Activated CD8-positive, alpha-beta memory T cell treated with anti-CD3 and anti-CD28 coated beads for 36 hours (primary cell): Measurements from ENCODE around the gene SYT6. TPM values are rescaled to one million over a fixed set of nuclear protein-coding genes. Genes with fewer than 3 reads are reported as not detected.

Source experiments
- CTCF ChIA-PET: fragments of 350-600 bp; sonication (Branson Sonifier 250); formaldehyde crosslinking; loops from one replicate; lab custom pipeline; 2021; ENCODE audit warnings: antibody characterized with exemption; lab: Charles Lee
- POLR2A ChIA-PET: fragments of 350-600 bp; sonication (Branson Sonifier 250); formaldehyde crosslinking; loops from one replicate; lab custom pipeline; 2021; ENCODE audit warnings: antibody characterized with exemption; lab: Charles Lee
- total RNA-seq, 2 experiments: library from RNA; stranded (reverse); gene quantifications; one replicate each; pipeline ENCODE4 v1.2.3, GENCODE V29; 2021

SYT6 gene
- total RNA-seq, 2 experiments from 2014 or later = not detected

DNA sequence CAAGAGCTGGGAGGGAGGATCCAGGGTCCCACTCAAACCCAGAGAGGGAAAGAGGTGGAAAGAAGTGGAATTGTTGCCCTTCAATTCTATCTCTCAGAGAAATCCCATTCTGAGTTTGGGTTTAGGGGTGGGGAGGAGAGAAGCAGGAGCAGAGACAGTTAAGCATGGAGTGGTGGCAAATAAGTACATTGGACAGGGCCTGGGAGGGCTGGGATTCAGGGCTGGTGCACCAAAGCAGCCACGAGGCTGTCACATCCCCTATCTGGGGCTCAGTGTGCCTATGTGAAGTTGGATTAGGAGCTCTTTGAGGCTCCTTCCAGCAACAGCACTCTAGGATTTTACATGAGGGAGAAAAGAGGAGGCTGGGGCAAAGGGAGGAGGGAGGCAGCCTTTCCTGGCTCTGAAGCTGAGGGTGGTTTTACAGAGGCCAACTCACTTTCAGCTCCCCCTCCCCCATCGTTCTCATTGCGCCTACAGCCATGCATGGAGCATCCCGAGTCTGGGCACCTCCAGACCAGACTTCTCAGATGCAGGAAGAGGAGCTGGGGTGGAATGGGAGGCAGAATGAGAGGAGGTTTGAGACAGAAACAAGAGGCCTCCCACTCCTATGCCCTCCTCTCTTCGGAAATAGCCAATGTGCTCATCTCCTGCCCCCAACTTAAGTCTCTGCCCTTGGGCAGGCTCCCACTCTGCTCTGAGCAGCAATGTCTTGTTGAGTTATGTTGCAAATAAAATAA is 3.0 kb upstream of the SYT6 start:
- CTCF ChIA-PET = no interaction called here
- POLR2A ChIA-PET = interaction anchor here (0.5 kb wide), 1 partner anchor 1613 kb away, joined by 6 read pairs; no protein-coding TSS in a partner anchor

DNA sequence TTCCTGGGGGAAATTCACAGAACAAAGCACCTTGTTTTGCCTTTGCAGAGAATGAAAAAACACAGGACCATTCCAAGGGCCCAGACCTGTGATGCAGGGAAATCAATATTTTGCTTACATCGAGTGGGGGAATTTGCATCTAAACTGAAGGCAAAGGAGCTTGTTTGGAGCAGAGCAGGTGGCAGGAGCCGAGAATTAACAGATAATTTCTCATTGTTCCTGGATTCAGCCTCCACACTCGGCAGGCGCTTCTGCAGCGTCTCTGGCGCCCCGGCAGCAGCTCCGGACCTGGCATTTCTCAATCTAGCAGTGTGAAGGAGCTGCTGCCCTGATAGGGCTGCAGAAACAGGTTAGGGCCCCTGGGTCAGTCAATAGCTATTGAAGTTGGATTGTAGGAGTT is 2.0 kb upstream of the SYT6 start:
- CTCF ChIA-PET = no interaction called here

DNA sequence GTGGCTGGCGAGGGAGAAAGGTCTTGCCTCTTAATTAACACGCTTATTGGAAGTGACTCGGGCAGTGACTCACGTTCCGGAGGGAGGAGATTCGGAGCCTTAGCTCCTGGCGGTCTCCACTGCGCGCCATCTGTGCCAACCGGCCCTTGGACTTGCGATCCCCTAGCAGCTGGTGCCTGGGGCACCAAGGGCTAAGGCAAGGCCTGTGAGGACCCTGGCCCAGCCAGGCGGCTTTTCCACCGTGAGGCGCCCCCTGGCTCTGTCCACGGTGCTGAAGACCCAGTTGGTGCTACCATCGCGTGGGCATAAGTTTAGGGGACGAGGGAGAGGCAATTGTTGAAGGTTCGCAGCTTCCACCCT is 1.3 kb upstream of the SYT6 start:
- POLR2A ChIA-PET = no interaction called here
- CTCF ChIA-PET = interaction anchor here (0.7 kb wide), 1 partner anchor 128 kb away, joined by 3 read pairs; no protein-coding TSS in a partner anchor

More for the DNA sequence above, 2.0 kb upstream of the SYT6 start:
- POLR2A ChIA-PET = no interaction called here

DNA sequence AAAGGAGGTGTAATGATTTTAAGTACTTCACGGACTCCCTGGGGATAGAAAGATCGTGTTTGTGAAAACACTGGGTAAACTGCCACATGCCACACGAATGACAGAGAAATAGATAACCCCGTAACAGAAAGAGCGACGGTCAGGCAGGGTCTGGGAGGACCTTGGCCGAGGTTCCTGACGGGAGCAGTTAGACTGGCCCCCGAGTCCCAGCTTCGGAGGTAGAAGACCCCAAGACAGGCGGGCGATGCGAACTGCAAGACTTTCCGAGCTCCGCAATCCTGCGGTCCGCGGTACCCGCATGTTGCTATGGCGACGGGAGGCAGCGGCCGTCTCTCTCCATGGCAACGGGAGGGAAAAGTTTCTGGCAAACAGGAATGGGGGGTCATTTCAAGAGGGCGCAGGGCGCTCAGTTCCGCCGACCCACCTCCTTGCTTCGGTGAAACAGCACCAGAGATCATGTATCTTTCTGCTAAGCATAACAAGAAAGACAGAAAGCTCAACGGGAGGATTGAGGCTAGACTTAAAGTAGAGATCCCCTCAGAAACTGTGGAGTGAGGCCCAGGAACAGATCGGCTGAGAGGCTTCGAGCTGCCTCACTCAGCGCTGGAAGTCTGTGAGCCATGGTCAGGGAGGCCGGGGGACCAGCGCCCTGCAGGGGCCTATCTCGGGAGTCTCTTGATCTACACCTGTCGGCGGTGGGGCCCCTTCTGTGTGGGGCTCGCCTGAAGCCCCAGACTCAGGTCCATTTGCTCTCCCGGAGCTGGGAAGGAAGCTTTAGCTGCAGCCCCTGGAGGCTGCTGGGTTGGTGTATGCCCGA is 685 bp upstream of the SYT6 start:
- POLR2A ChIA-PET = interaction anchor here (0.6 kb wide), 1 partner anchor 202 kb away, joined by 6 read pairs; no protein-coding TSS in a partner anchor
- CTCF ChIA-PET = interaction anchor here (0.7 kb wide), 2 partner anchors 9 to 128 kb away, joined by 3 to 4 read pairs; no protein-coding TSS in a partner anchor

DNA sequence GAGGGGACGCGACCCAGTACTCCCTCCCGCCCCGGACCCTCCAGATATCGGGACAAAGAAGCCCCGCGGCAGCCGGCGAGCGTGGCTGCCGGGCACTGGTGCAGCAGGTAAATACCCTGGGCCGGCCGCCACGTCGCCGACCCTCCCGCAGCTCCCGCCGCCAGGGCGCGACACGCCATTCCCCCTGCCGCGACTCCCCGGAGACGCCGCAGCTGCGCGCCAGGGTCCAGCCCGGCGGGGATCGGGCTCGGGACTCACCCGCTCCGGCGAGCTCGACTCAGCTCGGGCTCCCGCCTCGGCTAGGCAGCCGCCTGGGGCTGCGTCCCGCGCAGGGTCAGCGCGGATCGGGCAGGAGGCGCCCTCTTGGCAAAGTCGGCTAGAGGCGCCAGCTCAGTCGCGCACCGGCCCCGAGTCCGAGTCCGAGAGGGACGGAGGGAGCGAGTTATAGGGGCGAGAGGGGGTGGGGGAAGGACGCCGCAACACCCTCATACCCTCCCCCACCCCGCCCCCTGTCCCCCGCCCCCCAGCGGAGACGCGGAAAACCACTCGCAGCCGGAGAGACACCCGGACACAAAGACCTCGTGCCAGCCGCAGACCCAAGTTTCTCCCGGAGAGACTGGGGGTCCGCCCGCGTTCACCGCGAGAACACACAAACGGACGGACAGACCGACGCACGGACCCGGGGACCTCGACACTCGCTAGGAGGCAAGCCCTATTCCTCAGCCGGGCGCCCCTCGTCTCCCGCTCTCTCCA is 985 bp downstream of the SYT6 start:
- ChIA-PET CTCF (no interaction called here), POLR2A (no interaction called here)

DNA sequence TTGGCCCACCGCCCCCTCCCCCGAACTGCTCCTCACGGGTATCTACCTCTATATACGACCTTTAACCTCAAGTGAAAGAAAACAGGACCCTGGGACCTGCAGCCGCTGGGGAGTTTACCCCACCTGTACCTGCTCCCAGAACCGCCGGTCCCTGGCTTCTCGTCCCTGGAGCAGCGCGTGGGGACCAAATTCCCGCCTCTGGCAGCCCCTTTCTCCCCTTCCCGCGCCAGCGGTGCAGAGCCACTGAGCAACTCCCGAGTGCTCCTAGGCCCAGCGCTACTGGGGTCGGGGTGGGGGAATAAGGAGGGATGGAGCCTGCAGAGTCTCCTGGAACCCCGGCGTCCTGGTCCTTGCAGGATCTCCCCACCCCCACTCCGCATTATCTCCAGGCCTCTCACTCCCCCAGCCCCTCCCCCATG is 1.6 kb downstream of the SYT6 start:
- ChIA-PET CTCF (no interaction called here), POLR2A (no interaction called here)

DNA sequence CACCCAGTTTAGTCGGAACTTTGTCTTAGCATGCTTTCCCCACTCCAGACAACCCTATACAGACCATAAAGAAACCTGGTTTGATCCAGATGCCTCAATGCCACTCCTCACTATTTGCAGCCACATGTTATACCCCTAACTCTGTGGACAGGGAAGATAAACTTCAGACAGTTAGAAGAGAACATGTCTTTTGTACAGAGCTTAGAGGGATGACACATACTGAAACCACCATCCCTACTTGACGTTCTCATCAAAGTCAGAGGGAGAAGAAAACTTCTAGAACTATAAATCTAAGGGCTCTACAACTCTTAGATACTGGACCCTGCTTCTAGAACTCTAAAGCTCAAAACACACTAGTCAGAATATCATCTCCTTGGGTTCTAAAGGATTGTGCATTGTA is 3.7 kb downstream of the SYT6 start:
- POLR2A ChIA-PET = no interaction called here
- CTCF ChIA-PET = no interaction called here

DNA sequence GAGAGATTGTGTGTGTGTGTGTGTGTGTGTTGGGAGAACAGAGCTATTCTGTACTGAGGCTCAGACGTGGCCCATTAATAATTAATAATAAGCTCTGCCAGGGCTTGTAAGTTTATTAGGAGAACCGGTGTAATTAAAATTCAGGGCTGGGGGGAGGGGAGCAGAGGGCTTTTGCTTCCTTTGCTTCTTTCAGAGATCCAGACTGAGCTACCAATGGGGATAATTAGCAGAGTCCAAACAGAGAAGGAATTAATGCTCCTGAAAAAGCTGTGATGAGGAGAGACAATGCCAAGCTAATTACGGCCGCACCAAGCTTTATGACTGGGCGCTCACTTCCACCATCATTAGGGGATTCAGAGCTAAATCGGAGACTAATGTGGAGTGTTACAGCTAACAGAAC is 4.5 kb downstream of the SYT6 start:
- ChIA-PET POLR2A (no interaction called here), CTCF (no interaction called here)

DNA sequence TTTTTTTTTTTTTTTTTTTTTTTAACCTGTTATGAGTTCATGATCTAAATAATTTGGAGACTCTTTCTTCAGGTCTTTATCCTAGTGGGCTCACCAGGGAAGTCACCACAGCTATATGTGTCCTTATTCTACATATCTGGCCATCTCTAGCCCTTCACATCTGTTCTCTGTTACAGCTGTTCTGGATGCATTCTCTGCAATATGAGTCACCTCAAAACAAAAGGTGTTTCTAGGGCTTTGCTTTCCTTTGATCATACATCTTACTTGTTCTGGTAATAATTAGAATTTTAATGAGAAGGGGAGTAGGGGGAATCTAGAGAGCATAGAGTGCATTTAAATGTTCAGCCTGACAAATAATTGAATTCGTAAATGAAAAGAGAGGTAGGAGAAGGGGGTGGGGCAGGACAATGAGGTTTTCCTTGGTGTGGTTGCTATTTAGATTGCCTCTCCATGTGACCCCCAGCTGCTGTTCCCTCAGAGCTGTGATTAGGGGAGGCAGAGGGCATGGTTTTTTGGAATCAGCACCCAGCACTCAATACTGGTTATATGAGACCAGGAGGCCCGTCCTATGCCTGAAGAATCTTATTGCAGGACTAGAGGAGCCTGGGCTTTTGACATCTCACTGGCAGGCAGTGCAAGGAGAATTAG is 8.0 kb downstream of the SYT6 start:
- POLR2A ChIA-PET = no interaction called here
- CTCF ChIA-PET = interaction anchor here (0.7 kb wide), 1 partner anchor 205 kb away, joined by 4 read pairs; no protein-coding TSS in a partner anchor

DNA sequence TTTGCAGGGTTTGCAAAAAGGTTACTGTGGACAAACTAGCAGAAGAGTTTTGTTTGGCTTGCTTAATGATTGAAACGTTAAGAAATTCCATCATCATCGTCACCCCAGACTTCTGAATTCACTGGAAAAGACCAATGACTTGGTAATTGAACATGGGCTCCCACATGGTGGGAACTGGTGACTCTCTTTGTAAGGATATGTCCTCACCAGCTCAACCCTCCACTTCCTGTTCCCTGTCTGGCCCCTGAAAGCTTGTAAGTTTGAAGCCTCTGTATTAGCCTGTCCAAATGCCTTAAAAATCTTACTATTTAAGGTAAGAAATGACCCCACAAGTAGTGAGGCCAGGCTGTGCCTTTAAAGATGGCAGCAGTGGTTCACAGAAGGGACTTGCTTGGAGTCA is 9.7 kb downstream of the SYT6 start:
- POLR2A ChIA-PET = no interaction called here
- CTCF ChIA-PET = no interaction called here

DNA sequence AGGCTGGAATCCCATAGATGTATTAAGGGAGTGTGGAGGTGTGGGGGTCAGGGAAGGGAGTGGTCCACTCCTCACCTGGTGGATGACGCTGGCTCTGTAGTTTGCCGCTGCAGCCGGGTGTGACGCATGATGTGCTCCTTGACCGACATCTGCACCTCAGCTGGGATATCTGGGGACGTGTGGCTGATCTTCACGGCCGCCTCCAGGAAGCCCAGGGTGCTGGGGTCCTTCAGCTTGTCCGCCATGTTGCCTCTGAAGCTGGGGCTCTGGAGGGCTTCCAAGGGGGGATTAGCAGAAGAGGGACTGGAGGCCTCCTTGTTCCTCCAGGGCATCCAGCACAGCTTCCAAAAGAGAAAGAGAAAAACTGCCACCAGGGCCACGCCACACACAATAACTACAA is 14.1 kb downstream of the SYT6 start:
- ChIA-PET POLR2A (no interaction called here), CTCF (no interaction called here)

DNA sequence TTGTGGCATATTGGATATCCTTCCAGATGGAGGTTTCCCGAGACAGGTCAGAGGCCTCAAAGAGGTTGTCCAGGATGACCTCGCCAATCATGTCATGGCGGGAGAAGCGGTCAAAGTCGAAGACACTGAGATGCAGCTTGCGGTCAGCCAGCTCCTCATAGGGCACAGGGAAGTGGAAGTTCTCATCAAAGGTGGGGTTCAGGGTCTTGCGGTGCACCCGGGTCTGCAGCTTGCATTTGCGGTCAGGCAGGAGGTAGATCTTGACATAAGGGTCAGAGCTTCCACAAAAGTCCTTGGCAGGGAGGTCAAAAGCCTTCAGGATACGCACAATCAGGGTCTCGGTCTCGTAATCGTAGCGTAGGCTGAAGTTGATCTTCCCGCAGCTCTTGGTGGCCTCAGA is 16.2 kb downstream of the SYT6 start:
- ChIA-PET POLR2A (no interaction called here), CTCF (no interaction called here)

DNA sequence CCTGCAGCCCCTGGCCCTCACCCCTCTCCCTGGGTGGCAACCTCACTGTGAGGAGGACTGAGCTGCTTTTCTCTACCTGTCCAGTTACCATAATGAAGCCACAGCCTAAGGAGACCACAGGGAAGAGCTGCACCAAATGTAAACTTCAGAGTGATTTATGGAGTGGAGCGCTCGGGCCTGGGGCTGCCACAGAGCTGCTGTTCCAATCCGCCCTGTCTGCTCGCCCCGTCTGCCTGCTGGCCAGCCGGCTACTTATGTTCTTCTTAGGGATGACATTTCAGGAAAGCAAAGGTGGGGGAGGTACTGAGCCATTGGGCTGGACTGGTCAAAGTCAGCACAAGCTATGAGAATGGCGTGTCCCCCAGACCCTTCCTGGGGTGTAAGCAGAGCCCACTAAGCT is 17.9 kb downstream of the SYT6 start:
- CTCF ChIA-PET = no interaction called here
- POLR2A ChIA-PET = no interaction called here

DNA sequence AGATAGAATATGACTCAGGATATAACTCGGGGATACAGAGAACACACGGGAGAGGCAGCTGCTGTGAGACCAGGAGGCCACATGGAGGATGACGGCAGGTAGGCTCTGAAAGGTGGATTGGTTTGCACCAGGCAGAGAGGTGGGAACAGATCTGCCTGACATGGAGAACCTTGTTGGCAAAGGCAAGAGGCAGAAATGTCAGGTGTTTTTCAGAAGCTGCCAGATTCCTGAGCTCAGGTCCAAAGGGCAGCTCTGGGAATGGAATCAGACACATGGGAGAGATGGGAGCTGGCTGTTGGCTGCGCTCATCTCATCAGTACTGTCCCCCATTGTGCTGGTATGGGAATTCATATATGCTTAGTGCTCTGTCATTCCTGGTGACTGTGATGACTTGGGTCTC is 19.2 kb downstream of the SYT6 start:
- CTCF ChIA-PET = no interaction called here
- POLR2A ChIA-PET = no interaction called here

DNA sequence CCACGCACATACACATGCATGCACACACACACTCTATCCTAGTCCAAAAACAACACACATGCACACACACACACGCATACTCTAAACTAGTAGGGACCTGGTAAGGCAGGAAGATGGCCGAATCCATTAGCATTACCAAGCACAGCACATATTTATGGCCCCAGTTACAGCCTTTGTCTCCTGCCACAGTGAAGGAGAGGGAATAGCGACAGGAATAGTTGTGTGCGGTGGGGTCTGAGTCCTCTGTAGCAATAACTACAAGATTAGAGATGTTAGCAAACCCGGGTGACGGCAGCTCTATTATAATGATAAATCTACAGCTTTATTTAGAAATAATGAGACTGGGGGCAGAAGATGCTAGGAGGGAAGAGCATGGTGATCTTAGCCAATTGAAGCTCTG is 20.5 kb downstream of the SYT6 start:
- POLR2A ChIA-PET = no interaction called here
- CTCF ChIA-PET = no interaction called here

DNA sequence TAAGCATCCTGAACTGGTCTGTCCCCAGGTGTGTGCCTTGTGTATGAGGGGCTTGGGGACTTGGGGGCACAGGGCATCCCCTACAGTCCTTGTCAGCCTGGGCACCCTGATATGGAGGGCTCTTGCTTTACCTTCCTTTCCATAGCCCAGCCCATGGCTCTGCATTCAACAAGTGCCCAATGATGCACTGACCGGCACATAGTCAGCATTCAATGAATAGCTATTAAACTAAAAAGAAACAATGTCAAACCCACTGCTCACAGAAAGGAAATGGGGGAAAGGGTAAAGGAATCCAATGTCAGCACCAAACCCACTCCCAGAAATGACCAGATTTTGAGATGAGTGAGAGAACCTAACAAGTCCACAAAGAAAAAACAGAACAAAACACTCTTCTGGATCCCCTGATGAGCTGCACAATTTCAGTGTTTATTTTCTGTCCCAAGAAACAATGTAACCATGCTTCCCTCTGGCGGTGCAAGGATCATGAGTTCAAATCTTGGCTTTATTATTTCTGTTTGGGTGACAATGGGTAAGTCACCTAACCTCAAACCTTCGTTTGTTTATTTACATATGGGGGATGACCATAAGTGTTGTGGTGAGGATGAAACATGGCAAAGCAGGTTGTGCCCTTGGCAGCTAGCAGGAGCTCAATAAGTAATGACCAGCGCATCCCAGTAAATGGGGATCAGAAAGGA is 22.0 kb downstream of the SYT6 start:
- CTCF ChIA-PET = no interaction called here
- POLR2A ChIA-PET = no interaction called here

DNA sequence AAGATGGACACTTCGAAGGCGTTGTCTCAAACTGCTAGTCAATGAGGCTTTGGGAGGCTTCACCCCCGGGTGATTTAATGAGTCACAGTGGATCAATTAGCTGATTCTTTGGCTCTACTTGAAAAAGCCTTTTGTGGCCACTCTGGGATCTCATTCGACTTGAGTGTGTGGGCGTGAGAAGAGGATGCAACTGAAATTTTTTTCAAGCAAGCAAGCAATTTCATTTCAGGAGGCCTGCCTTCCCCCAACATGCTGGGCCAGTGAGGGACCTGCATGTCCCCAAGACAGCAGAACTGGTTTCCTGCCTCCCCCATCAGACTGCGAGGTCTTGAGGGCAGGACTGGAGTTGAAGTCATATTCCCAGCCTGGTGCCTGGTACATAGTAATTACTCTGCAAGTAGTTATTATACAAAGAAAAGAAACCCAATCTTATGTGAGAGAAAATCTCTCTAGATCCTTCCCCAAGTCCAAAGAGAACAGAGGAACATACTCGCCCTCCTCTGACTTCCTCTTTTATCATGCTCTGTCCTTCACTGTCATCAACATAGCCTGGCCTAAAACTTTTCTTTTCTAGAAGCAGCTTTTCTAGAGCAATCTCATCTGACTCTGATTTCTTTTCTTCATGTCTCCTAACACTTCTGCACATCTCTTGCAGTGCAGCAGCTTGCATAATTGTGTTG is 22.7 kb downstream of the SYT6 start:
- CTCF ChIA-PET = no interaction called here

DNA sequence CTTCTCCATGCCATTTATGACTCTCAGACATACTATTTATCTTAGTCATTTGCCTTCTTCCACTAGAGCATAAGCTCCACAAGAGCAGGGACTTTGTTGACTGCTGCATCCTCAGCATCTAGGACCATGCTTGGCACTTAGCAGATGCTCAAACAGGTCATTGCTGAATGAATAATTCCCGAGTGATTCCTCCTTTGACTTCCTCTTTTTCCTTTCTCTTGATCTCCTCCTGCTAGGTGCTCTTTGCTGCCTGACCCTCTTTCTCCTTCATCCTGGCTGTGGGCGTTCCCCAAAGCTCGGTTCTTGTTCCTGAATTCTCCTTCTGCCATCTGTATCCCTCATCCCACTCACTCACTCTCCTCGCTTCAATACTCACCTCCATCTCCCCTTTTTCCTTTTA is 23.5 kb downstream of the SYT6 start:
- ChIA-PET CTCF (no interaction called here), POLR2A (no interaction called here)

More for the DNA sequence above, 22.7 kb downstream of the SYT6 start:
- POLR2A ChIA-PET = no interaction called here
